ENCODE measurements around the gene NLRP11. TPM values are rescaled to one million over a fixed set of nuclear protein-coding genes. Genes with fewer than 3 reads are reported as not detected.

The NLRP11 gene
- total RNA-seq, 1 donor from 2014 or later: not detected

DNA sequence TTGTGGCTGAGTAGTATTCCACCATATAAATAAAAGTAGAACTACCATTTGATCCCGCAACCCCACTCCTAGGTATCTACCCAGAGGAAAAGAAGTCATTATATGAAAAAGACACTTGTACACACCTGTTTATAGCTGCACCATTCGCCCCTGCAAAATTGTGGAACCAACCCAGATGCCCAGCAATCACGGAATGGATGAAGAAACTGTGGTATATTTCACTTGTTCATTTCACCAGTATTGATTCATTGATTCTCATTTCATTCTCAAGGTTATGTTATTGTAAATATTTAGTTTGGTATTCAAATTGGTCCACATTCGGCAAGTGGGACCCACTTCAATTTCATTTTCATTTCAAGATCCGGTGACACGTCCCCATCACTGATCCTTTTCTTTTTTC, 81.1 kb downstream of the NLRP11 start:
- no peak overlapping the region for H3K4me3 Mint-ChIP-seq (ENCODE audit: unreplicated experiment)
- no peak for TF ChIP-seq CTCF (IDR thresholded peaks at IDR 0.05)
- no peaks in the 10 kb centered on the region for H3K27me3 Mint-ChIP-seq (ENCODE audit: unreplicated experiment)
- H3K9me3 Mint-ChIP-seq (ENCODE audit: unreplicated experiment): peaks cover 16% of the 10 kb centered on the region
- H3K36me3 Mint-ChIP-seq (ENCODE audit: unreplicated experiment): no peaks in the 10 kb centered on the region
- H3K27ac Mint-ChIP-seq (ENCODE audit: unreplicated experiment): no peak overlapping the region
- H3K4me1 Mint-ChIP-seq (ENCODE audit: unreplicated experiment): no peaks in the 10 kb centered on the region
- no peak for DNase-seq (ENCODE audit: extremely low spot score, unreplicated experiment)

GRCh38 chr19:55738302-55738701, 93.5 kb downstream of the NLRP11 start, which contains the start of gene NLRP9:
NLRP9 (minus strand) TSS chr19:55738402; CDS start chr19:55738374, 28 bp downstream.
- no peak for TF ChIP-seq CTCF (IDR thresholded peaks at IDR 0.05)
- Mint-ChIP-seq H3K36me3 (ENCODE audit: unreplicated experiment) (no peaks in the 10 kb centered on the region), H3K9me3 (ENCODE audit: unreplicated experiment) (peaks cover 7% of the 10 kb centered on the region), H3K4me1 (ENCODE audit: unreplicated experiment) (no peaks in the 10 kb centered on the region), H3K4me3 (ENCODE audit: unreplicated experiment) (no peak within 1 kb of the TSS), H3K27me3 (ENCODE audit: unreplicated experiment) (no peaks in the 10 kb centered on the region), H3K27ac (ENCODE audit: unreplicated experiment) (no peak within 1 kb of the TSS)
- DNase-seq (ENCODE audit: extremely low spot score, unreplicated experiment): no peak

Other genes with a start within 250 kb of the NLRP11 start
- 17.0 and 19.1 TPM in 2 replicates for gene FIZ1, start 232.5 kb downstream of the NLRP11 start, total RNA-seq
- 15.5 and 15.6 TPM in 2 replicates for gene ZNF524, start 231.7 kb downstream of the NLRP11 start, total RNA-seq
- gene ZNF865, start 226.4 kb downstream of the NLRP11 start, total RNA-seq: 16.9 and 19.2 TPM in 2 replicates
- 9.2 and 9.6 TPM in 2 replicates for gene ZNF784, start 207.4 kb downstream of the NLRP11 start, total RNA-seq
- gene ZNF580, start 191.0 kb downstream of the NLRP11 start, total RNA-seq: 62.3 and 79.8 TPM in 2 replicates
- gene ZNF581, start 188.3 kb downstream of the NLRP11 start, total RNA-seq: 29.6 and 33.8 TPM in 2 replicates
- gene CCDC106, start 183.8 kb downstream of the NLRP11 start, total RNA-seq: 25.9 and 28.1 TPM in 2 replicates
- gene U2AF2, start 177.0 kb downstream of the NLRP11 start, total RNA-seq: 174 and 189 TPM in 2 replicates
- gene EPN1, start 156.8 kb downstream of the NLRP11 start, total RNA-seq: 142 and 148 TPM in 2 replicates
- gene NLRP9, start 93.6 kb downstream of the NLRP11 start, total RNA-seq: not detected in 2 replicates
- not detected in 2 replicates for gene RFPL4A, start 72.9 kb downstream of the NLRP11 start, total RNA-seq
- not detected in 2 replicates for gene RFPL4AL1, start 62.9 kb downstream of the NLRP11 start, total RNA-seq
- not detected in 2 replicates for gene NLRP4, start 4.5 kb upstream of the NLRP11 start, total RNA-seq
- not detected in 2 replicates for gene NLRP13, start 100.3 kb upstream of the NLRP11 start, total RNA-seq
- gene NLRP8, start 115.8 kb upstream of the NLRP11 start, total RNA-seq: not detected in 2 replicates
- not detected in 2 replicates for gene NLRP5, start 154.8 kb upstream of the NLRP11 start, total RNA-seq

Measured in osteocyte (in vitro differentiated cells).